ENCODE results near the gene BLM.
A peak's percentile ranks its signal among the peaks of the same experiment; 100 is the strongest.

BLM gene

DNA sequence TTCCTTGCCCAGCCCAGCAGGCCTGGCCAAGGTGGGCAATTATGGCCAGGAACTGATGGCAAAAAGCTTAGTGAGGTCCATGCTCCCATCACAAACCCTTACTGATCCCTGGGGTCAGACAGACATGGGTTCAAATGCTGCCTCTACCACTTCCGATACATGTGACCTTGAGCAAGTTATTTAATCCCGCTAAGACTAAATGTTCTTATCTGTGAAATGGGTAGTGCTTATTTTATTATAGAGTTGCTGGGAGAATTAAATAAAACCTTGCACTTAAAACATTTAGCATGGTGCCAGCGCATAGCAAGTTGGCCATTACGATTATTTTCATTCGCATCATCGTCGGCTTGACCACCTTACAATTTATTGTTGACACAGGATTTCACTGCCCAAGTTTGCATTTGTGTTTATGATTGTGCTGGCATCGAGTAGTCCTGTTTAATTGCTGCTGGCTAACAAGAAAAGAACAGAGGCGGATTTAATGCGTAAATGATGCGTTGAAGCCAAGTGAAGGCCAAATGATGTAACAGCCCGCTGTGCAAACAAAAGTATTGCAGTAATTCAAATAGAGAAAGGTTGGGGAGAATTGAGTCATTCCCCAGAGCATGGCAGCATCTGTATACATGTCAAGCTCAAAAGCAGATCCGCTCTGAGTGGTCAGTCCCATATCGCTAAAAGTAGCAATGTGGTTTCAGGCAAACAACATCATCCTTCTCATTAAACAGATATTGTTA is 144.0 kb downstream of the BLM start:
- H3K9me3 Mint-ChIP-seq, result no peaks in the 10 kb centered on the region
- no peak overlapping the region for H3K4me3 Mint-ChIP-seq
- H3K27me3 Mint-ChIP-seq (ENCODE audit: low read depth), result no peaks in the 10 kb centered on the region
- H3K36me3 Mint-ChIP-seq (ENCODE audit: low read depth), result peaks cover 15% of the 10 kb centered on the region
- H3K4me1 Mint-ChIP-seq (ENCODE audit: low read depth), result peaks cover 53% of the 10 kb centered on the region
- H3K27ac Mint-ChIP-seq, result no peak overlapping the region

DNA sequence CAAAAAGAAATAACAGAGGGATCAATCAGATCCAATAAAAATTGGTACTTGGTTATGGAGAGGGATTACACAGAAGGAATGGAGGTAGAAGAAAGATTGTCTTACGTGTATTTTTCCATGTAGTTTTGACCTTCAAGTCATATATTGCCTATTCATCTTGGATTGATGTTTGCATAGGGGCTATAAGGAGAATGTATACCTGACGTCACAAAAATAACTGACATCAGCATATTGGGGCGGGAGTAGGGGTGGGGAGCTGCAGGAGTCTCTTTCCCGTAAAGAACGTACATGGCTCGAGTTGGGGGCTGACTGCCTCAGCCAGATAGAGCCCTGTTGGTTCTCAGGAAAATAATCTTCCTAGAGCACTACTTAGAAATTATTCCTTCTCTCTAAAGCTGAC is 145.3 kb downstream of the BLM start:
- no peak overlapping the region for H3K4me3 Mint-ChIP-seq
- H3K27ac Mint-ChIP-seq, result peak overlapping the region; percentile 4
- peaks cover 23% of the 10 kb centered on the region for H3K36me3 Mint-ChIP-seq (ENCODE audit: low read depth)
- H3K27me3 Mint-ChIP-seq (ENCODE audit: low read depth), result no peaks in the 10 kb centered on the region
- no peaks in the 10 kb centered on the region for H3K9me3 Mint-ChIP-seq
- H3K4me1 Mint-ChIP-seq (ENCODE audit: low read depth), result peaks cover 54% of the 10 kb centered on the region

DNA sequence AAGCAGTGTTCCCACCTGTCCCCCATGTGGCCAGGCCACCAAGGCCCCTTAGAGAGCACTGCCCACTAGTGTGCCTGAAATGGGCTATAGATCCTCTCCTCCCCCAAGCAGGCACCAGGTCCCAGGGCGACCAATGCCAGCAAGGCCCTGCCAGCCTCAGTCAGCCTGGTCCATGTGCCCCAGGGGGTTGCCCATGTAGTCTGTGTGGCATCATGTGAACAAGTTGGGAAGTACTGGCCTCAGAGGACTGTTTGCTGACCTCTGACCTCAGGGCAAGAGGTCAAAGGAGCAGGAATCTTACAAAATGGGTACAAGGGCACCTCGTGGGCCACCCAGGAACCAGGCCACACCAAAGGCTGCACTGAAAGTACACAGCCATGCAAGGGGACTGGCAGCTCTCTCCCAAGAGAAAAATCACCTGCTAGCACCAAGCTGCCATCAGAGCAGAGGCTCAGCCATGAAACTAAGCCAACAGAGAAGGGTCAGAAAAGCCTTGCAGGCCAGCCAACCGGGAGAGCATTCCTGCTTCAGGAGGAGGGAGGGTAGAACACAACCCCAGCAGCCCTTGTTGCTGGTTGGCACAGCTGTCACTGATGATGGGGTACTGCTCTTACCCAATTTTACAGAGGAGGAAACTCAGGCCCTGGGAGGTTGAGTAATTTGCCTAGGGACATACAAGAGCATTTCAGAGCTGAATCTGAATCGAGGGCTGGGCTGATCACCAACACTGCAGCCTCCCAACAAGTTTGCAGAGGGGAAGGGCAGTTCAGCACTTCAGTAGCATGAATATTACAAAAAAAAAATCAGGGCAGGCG is 146.0 kb downstream of the BLM start:
- no peaks in the 10 kb centered on the region for H3K27me3 Mint-ChIP-seq (ENCODE audit: low read depth)
- H3K9me3 Mint-ChIP-seq, result no peaks in the 10 kb centered on the region
- H3K27ac Mint-ChIP-seq, result peak overlapping the region; percentile 79
- peaks cover 22% of the 10 kb centered on the region for H3K36me3 Mint-ChIP-seq (ENCODE audit: low read depth)
- peaks cover 53% of the 10 kb centered on the region for H3K4me1 Mint-ChIP-seq (ENCODE audit: low read depth)
- H3K4me3 Mint-ChIP-seq, result no peak overlapping the region

DNA sequence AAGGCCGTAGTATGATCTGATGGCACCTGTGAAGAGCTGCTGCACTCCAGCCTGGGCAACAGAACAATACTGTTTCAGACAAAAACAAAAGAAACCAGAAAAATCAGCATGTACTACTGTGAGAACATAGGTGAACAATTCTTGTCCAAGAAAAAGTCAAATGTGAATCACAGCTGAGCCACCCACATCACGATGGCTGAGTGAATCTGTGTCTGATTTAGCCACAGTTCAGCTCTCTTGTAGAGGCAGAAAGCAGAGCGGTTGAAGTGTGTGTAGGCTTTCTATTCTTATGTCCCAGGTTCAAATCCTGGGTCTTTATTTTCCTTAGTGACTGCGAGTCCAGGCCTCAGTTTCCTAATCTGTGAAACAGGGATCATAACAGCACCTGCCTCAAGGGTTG is 146.8 kb downstream of the BLM start:
- Mint-ChIP-seq H3K27ac (peak overlapping the region; percentile 79), H3K9me3 (no peaks in the 10 kb centered on the region)

DNA sequence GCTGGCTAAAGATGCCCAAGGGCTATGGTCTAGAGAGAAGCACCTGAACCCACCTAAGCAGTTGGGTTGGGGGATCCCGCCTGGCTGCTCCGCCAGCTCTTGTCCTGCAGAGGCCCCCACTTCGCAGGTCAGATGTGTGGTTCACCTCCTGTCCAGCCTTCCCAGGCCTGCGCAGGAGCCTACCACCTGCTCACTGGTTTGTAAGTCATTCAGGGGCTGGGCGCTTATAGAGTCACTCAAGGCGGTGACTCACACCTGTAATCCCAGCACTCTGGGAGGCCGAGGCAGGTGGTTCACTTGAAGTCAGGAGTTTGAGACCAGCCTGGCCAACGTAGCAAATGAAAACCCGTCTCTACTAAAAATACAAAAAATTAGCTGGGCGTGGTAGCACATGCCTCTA is 147.4 kb downstream of the BLM start:
- Mint-ChIP-seq H3K4me1 (ENCODE audit: low read depth) (peaks cover 62% of the 10 kb centered on the region), H3K36me3 (ENCODE audit: low read depth) (peaks cover 21% of the 10 kb centered on the region), H3K9me3 (no peaks in the 10 kb centered on the region), H3K27me3 (ENCODE audit: low read depth) (no peaks in the 10 kb centered on the region), H3K27ac (no peak overlapping the region), H3K4me3 (no peak overlapping the region)

More for the DNA sequence above, 146.8 kb downstream of the BLM start:
- Mint-ChIP-seq H3K36me3 (ENCODE audit: low read depth) (peaks cover 23% of the 10 kb centered on the region), H3K4me3 (no peak overlapping the region), H3K4me1 (ENCODE audit: low read depth) (peaks cover 61% of the 10 kb centered on the region), H3K27me3 (ENCODE audit: low read depth) (no peaks in the 10 kb centered on the region)

DNA sequence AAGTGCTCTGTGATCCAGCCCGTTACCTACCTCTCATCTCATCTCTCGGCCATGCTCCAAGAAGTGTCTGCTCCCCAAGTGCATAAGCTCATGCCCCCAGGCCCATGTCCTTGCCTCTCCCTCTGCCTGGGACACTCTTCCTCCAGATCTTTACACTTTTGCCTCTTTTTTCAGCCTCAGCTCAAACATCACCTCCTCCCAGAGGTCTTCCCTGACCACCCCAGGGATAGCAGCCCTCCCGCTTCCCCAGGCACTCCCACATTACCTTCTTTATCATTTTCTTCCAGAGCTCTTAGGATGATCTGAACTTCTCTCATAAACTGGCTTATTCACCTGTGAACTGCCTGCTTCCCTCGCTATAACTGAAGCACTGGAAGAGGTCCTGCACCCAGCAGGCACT is 148.6 kb downstream of the BLM start:
- Mint-ChIP-seq H3K9me3 (no peaks in the 10 kb centered on the region), H3K4me1 (ENCODE audit: low read depth) (peaks cover 70% of the 10 kb centered on the region), H3K27ac (peak overlapping the region; percentile 32), H3K36me3 (ENCODE audit: low read depth) (peaks cover 28% of the 10 kb centered on the region), H3K4me3 (no peak overlapping the region), H3K27me3 (ENCODE audit: low read depth) (no peaks in the 10 kb centered on the region)

Measured in T-helper 1 cell treated with Interleukin-12 subunit alpha and Interleukin-12 subunit beta and Interleukin-4 antibody, amounts not matched to agents 30 μg/mL and 1 μg/mL, for 36 hours (primary cell).